HG03066 (cell line): ENCODE data around the gene TOM1.

ENCODE experiments used
- ATAC-seq: cut with Tn5 transposase; IDR thresholded peaks from one replicate; pipeline ENCODE4 v1.9.1; 2021; ENCODE audit warnings: low read depth; ENCODE audit not compliant: unreplicated experiment

Gene TOM1

DNA sequence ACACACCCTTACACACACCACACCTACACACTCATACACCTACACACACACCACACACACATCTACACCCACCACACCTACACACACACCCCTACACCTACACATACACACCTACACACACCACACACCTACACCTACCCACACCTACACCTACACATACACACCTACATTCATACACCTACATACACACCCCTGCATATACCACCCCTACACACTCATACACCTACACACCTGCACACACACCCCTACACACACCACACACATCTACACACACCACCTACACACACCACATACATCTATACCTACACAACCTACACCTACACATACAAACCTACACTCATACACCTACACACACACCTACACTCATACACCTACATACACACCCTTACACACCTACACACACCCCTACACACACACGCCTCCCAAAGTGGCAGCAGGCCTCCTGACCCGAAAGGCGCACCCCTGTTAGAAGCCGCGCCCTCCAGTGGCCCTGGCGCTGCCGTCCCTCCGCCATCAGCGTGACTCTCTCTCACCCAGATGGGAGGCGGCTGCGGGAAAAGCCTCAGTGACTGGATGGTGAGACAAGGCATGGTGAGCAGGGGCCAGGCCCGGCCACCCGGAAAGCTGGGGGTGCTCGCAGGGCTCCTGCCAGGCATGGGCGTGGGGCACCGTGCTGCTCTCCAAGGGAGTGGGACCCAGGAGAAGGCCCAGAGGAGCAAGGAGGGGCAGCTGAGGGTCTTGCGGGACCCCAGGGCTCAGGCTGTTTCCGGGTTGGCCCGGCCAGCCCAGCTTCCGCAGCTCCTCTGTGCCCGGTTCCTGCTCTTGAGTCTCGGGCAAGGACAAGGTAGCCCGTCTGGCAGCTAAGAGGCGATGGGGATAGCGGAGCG is 44.2 kb downstream of the TOM1 start:
- ATAC-seq: no peak

DNA sequence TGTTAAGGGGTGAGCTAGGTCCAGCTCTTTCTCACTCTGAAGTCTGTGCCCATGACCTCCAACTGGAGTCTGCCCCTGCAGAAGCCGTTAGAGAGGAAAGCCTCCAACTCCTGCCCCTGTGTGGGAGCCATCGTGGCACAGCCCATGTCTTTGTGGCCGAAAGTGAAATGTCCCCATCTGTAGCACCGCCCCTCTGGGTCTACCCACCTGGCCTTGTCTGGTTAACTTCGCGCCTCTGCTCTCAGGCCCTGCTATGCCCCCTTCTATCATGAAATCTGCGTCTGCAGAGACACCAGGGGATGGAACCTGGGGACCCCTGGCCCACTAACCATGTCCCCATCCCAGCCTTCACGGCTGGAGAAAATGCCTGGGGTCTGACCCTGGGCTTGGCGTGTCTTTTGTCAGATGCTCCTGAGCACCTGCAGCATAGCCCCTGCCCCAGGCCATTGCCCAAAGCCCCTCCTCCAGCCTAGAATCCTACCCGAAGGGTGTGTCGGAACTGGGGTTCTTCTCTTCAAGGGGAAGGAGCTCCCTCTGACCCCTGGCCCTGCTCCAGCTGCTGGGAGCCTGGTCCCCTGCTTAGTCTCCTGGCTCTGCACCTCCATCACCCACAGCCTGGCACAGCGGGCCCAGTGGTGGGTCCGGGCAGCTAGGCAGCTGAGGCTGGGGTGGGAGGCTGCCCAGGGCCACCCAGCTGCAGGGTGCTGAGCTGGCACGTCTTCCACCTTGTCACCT is 45.4 kb downstream of the TOM1 start:
- ATAC-seq: no peak

- ATAC-seq: no peak
These were observed 46.3 kb downstream of the TOM1 start for GRCh38 chr22:35345808-35346505.

DNA sequence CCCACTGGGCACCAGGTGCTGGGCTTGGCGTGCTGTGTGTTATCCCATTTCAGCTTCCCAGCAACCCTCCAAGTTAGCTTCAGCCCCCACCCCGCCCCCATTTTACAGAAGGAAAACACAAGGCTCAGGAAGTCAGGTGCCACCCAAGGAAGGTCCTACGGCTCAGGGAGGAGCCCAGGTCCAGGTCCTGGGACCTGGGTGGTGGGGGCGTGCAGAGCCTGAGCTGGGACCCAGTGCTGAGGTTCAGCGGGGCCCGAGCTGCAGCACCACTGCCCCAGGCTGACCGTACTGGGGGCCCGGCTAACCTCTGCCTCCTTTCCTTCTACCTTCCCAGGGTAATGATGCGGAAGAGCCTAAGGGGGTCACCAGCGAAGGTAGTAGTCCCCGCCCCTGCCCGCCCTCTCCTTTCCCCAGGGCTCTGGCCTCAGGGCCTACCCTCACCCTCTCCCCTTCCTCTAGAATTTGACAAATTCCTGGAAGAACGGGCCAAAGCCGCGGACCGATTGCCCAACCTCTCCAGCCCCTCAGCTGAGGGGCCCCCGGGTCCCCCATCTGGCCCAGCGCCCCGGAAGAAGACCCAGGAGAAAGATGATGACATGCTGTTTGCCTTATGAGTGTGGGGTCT is 47.0 kb downstream of the TOM1 start:
- ATAC-seq: no peak

- no peak for ATAC-seq
These were observed 47.8 kb downstream of the TOM1 start for GRCh38 chr22:35347462-35347861.

- ATAC-seq: no peak
These were observed 48.4 kb downstream of the TOM1 start for GRCh38 chr22:35348026-35348590.

DNA sequence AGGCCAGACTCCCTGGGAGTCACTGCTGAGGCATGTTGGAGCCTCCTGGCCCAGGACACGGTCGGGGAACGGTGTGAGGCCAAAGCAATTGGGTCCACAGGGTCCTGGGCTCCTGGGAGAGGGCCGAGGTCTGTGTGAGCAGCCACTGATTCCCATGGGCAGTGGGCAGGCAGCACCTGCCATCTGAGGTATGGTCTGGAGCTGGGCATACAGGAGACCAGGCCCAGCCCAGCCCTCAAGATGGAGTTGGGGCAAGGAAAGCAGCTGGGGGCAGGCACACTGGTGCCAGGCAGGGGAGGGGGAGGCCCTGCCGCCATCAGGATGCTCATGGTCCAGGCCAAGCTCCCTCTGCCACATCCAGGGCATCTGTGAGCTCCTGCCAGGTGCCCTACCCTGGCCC is 49.0 kb downstream of the TOM1 start:
- ATAC-seq: no peak

GRCh38 chr22:35349368-35349703 is 49.6 kb downstream of the TOM1 start:
- no peak for ATAC-seq

DNA sequence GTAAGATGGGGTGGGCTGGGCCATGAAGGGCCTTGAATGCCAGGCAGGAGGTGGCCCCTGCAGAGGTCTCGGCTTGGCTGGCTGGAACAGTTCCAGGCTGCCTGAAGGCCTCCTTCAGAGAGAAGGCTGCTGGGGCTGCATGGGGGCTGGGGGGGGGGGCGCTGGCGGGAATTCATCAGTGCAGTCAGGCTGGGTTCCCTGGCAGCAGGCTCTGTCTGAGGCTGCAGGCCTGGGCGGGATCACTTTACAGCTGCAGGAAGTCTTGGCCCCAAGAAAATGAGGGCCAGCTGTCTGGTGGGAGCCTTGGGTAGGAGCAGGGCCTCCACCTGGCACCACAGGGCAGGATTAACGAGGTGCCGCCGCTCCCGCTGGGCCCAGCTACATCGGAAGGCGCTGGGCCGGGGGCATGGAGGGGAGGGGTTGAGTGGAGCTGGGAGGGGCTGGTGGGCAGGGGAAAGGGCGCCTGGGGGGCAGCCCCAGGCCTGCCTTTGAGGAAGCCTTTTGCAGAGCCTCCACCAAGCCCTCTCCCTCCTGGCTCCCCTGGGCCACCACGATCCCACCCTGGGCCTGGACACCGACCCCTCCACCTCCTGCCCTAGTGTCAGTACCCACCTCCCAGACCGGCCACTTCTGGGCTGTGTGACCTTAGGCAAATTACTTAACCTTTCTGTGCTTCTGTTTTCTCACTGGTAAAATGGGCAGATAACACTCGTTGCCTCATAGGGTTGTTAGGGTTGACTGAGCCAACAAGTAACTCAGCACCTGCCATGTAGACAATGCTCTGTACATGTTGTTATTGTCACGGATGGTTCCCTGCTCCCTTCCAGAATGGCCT is 50.2 kb downstream of the TOM1 start:
- ATAC-seq: no peak

DNA sequence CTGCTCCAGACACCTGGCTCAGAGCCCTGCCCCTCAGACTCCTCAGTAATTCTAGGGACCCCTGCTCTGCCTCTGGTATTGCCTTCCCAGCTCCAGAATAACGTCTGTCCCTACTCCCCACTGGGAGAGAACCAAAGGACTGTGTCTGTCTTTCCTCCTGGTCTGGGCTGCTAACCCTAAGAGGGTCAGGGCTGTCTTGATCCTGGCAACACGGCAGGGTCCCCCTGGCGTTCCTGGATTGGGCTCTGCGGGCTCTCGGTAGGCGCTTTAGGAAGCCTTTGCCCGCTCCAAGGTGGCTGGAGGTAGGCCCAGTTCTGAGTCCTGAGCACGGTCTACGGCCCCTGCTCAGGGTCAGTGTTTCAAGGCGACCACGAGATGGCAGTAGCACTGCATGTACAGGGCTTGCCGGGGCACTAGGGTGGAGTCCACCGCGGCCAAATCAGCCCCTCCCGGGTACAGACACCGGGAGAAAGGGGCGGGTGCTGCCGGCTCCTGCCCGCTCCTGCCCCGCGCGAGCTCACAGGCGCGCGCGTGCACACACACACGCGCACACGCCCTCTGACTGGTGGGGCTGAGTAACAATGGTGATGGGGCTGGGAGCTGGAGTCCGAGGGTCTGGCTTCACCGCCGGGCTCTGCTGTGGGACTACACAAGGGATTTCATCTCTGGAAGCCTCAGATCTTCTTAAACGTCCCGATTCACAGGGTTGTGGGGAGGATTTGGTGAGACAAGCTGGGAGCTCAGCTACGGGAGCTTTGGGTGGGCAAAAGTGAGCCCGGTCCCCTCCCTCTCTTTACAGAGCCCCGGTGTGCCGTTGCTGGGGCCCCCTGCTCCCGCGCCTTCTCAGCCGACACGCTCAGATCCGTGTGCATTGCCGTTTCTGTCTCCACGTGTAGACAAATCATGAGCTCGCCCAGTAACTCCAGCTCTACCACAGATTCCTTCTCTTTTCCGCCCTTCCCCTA is 51.1 kb downstream of the TOM1 start:
- ATAC-seq: peak; percentile 73

DNA sequence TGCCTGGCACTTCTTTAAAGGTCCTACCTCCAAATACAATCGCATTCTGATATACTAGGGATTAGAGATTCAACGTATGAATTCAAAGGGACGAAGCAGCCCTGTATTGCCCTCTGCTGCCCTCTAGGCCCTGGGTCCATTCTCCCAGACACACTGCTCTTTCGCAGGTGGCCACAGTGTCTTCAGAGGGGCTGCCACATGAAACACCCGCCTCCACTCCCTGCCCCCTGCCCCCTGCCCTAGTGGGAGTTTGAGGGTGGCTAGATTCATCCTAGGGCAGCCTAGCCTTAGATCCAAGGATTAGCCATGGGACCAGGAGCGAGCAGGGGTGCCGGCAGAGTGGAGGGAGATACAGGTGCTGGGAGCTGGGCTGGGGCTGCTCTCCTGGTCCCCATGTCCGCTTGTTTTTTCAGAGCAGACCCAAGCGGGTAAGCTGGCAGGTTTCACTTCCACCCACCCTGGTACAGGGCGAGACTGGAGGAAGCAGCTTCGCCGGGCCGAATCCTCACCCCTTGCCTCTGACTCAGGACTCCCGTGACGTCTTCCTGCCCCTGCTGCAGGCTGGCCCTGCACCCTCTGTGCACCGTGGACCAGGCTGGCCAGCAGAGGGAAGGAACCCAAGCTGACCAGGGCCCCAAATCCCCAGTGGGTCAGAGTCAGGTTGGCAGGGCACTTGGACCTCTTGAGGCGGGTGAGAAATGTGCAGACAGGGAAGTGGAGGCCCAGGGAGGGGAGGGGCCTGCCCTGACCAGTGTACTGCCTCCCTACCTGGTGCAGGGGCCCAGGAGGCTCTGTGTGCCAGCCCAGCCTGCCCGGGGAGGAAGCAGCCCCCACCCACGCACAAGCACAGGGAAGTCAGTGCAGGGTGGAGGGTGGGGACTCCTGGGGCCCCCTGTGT is 52.8 kb downstream of the TOM1 start:
- no peak for ATAC-seq

DNA sequence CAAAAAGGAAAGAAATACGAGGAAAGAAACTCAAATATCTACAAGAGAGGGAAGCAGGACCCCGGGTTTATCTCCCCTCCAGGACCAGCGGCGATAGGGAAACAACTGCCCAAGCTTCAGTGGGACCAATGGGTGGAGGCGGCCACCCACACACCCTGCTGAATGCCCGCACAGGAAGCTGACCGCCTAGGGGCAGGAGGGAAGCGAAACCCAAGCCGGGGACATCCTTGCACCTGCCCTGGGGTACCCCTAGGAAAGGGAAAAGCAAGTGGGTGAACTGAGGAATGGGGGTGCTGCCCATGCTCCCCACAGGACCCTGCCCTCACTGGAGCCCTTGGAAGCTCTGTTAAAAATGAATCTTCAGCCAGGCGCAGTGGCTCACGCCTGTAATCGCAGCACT is 53.6 kb downstream of the TOM1 start:
- no peak for ATAC-seq

- no peak for ATAC-seq
These were observed 54.4 kb downstream of the TOM1 start for GRCh38 chr22:35354068-35354467.

DNA sequence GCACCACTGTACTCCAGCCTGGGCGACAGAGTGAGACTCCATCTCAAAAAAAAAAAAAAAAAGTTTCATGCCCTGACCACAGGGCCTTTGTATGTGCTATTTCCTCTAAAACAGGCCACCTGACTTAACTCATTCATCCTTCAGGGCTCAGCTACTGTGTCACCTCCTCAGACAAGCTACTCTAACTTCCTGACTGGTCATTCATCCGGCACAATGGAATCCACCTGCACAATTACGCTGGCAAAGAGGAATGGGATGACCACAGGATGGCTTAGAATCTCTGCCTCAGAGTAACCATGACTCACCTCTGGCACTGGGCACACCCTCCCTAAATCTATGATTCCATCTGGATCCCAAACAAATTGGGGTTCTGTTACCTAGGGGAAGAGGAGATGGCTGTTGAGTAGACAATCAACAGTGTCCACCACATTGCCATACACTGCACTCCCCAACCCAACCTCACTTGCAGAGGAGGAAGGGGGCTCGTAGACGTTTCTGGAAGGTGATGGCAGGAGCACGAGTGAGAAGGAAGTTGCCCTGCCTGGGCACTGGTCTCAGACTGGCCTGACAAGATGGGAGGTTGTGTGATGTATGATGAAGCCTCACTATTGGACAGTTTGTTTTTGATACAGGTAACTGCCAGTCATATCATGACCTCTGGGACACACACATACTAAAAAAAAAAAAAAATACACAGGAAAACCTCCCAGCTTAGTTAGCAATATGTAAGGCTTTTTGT is 58.4 kb downstream of the TOM1 start:
- ATAC-seq: no peak

- ATAC-seq: no peak
These were observed 59.8 kb downstream of the TOM1 start for GRCh38 chr22:35359380-35360065.

DNA sequence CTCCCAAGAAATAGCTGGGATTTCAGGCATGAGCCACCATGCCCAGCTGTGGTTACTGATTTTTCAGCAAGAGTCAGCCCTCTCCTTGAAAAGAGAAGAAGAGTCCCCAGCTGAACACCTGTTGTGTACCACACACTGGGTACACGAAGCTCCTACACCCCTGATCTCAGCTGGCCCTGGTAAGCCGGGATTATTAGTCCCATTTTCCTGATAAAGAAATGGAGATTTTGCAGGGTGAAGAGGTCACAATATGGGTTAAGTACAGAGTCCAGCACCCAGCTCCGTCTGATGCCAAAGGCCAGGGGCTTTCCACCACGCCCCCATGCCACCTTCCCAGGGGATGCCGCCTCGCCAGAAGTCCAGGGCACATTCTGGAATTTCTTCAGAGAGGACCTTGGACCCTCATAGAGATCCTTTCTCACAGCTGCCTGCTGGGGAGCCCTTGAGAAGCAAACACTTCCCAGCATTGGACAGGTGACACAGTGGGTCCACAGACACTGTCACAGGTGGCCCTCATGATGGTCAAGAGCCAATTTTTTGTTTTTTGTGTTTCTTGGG is 61.4 kb downstream of the TOM1 start:
- no peak for ATAC-seq
